MV-4-11 (cell line): Measurements from ENCODE around the gene USP14.
"Not testable (repeated sequence)": the region's sequence is repeated elsewhere in the genome, so short reads cannot be mapped to it uniquely, and the experiment has no call there.

Experiments
- DNase-seq: peaks from one replicate; lab custom pipeline; 2025; lab: John Stamatoyannopoulos, UW

Gene USP14

DNA sequence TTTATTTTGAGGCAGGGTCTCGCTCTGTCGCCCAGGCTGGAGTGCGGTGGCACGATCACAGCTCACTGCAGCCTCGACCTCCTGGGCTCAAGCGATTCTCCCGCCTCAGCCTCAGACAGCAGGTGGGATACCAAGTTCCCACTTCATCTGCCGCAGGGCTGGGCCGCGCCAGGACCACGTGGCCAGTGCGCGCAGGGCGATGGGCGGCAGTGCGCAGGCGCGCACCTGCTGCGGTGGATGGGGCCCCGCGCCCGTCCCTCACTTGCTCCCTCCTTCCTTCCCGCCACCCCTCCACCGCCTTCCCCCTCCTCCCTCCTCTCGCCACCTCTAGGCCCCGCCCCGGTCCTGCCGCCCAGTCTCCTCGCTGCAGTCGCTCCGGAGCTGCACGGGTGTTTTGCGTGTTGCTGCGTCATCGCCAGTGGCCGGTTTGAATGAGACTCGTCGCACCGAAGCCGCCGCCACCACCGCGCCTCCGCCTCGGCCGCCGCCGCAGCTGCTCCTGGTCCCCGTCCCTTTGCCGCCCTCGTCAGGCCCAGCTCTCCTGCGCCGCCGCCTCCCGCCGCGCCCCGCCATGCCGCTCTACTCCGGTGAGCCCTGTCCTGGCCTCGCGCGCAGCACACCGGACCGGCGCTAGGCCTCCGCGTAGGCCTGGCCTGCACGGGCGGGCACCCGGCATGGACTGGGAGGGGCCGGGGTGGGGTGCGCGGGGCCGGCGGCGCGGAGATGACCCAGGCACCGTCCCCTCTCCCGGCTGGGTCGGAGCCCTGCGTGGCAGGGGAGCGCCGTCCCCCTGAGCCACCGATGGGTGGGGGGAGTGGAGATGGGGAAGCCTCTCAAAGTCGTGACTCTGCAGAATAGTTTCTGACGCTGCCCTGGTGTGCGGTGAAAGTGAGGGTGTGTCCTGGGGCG lies at the start of gene USP14:
USP14 (plus strand) TSS at position 430 of the 909 bp plus-strand sequence; CDS start at position 572, 142 bp downstream.
- DNase-seq = peak; percentile 92

DNA sequence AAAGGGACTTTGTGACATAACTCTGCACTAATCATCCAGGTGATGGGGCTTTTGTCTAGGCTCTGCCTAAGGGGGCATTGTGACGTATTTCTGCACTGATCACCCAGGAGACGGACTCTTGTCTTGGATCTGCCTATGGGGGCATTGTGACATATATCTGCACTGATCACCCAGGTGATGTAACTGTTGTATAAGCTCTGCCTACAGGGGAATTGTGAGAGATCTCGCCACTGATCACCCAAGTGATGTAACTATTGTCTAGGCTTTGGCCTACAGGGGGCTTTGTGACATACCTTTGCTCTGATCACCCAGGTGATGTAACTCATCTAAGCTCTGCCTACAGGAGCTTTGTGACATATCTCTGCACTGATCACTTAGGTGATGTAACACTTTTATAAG lies 49.7 kb upstream of the USP14 start:
- DNase-seq = not testable (repeated sequence)

DNA sequence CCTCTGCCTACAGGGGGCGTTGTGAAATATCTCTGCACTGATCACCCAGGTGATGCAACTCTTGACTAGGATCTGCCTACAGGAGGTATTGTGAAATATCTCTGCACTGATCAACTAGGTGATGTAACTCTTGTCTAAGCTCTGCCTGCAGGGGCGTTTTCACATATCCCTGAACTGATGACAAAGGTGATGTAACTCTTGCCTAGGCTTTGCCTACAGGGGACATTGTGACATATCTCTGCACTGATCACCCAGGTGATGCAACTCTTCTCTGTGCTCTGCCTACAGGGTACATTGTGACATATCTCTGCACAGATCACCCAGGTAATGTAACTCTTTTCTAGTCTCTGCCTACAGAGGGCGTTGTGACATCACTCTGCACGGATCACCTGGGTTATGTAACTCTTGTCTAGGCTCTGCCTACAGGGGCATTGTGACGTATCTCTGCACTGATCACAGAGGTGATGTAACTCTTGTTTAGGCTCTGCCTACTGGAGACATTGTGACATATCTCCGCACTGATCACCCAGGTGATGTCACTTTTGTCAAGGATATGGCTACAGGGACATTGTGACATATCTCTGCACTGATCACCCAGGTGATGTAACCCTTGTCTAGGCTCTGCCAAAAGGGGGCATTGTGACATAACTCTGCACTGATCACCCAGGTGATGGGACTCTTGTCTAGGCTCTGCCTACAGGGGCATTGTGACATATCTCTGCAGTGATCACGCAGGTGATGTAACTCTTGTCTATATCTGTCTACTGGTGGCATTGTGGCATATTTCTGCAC lies 49.0 kb upstream of the USP14 start:
- not testable (repeated sequence) for DNase-seq

GRCh38 chr18:109922-110261 lies 48.5 kb upstream of the USP14 start:
- DNase-seq = not testable (repeated sequence)

GRCh38 chr18:110351-111201 lies 47.8 kb upstream of the USP14 start:
- not testable (repeated sequence) for DNase-seq

- DNase-seq = no peak
Observed at GRCh38 chr18:111306-112014, 46.9 kb upstream of the USP14 start.

DNA sequence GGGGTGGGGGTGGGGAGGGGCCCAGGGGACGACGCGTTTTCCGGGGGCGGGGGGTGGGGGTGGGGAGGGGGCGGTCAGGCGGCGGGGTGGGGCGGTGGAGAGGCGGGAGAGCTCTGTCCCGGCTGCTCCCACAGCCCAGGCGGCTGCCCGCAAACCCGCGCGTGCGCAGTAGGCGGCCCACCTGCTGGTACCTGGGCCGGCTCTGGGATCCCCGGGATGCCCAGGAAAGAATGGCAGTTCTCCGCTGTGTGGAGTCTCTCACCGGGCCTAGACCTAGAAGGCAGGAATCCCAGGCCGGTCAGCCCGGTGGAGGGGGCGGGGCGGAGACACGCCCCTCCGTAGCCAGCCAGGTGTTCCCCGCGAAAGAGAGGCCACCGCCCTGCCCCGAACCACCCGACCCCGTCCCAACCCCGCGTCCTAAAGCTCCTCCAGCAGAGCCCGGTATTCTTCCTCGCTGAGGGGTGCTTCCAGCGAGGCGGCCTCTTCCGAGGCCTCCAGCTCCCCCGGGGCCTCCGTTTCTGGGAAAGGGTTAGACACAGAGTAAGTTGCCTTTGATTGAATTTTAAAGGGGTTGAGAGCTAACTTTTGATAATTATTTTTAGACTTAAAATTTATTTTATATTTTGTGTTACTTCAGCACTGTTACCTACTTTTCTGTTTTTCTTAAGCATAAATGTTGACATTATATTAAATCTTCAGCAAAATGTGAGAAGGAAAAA lies 46.2 kb upstream of the USP14 start:
- DNase-seq = not testable (repeated sequence)

GRCh38 chr18:120539-121260 lies 37.7 kb upstream of the USP14 start:
- DNase-seq = not testable (repeated sequence)

DNA sequence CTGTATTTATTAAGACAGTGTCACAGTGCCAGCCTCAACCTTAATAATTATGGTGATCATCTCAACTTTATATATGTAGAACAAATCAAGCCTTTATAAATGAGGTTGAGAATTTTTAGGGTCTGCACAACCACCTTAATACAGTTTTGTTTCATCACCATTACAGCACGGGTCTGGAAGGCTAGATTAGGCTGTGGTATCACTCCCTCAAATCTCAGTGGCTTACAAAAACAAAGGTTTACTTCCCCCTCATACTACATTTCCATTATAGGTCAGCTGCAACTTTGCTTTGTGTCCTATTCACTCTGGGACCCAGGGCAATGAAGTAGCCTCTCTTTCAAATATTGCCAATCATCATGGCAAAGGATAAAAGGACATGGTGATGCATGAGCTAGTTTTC lies 23.3 kb upstream of the USP14 start:
- DNase-seq = no peak

DNA sequence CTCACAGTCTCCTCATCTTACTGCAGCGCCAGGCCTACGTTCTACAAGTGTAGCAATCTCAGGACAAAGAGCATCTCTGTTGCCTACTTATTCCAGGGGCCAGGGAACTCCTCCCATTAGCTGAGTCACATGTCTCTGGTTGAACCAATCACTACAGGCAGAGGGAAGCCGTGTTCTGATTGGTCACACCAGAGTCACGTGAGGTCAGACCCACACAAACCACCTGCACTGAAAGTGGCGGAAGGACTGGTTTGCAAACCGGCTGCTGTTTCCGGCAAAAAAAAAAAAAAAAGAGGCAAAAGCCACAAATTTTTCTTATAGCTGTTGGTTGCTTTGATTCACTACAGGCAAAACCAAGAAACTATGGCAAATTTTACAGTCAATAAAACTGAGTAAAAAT lies 21.9 kb upstream of the USP14 start:
- DNase-seq = peak; percentile 7

GRCh38 chr18:137327-137726 lies 21.0 kb upstream of the USP14 start:
- DNase-seq = no peak

DNA sequence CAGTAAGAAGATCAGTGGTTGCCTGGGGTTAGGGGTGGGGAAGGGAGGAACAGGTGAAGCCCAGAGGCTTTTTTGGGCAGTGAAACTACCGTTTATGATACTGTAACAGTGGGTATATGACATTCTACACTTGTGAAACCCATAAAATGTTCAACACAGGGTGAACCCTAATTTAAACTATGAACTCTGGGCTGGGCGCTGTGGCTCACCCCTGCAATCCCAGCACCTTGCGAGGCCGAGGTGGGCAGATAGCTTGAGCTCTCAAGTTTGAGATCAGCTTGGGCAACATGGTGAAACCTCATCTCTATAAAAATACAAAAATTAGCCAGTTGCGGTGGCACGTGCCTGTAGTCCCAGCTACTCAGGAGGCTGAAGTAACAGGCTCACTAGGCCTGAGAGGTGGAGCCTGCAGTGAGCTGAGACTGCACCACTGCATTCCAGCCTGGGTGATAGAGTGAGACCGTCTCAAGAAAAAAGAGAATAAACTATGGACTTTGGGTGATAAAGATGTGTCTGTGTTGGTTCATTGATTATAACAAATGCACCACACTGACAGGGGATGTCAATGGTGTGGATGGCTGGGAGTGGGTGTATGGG lies 17.6 kb upstream of the USP14 start:
- DNase-seq = no peak

DNA sequence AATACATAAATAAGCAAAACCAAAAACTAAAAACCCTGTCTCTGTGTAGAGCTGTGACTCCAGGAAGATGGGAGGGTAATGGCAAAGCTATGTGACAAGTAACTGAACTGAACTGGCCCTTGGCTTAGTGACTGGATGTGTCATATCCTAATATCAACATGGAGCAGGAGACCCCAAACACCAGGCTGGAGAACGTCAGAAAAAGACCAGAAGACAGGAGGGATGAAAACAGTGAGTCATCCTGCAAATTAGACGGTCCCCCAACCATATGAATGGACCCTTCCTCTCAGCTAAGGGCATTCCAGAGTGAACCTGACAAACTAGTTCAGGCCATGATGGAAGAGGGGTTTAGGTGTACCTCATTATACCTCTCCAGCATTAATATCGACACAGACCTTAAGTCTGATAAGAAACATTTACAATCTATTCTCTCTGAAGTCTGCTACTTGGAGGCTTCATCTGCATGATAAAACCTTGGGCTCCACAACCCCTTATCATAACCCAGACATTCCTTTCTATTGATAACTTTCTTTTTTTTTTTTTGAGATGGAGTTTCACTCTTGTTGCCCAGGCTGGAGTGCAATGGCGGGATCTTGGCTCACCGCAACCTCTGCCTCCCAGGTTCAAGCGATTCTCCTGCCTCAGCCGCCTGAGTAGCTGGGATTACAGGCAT lies 15.6 kb upstream of the USP14 start:
- not testable (repeated sequence) for DNase-seq

- DNase-seq = no peak
Observed at GRCh38 chr18:148841-149240, 9.5 kb upstream of the USP14 start.

- DNase-seq = no peak
Observed at GRCh38 chr18:154151-154550, 4.2 kb upstream of the USP14 start.

GRCh38 chr18:155688-156087 lies 2.7 kb upstream of the USP14 start:
- no peak for DNase-seq

DNA sequence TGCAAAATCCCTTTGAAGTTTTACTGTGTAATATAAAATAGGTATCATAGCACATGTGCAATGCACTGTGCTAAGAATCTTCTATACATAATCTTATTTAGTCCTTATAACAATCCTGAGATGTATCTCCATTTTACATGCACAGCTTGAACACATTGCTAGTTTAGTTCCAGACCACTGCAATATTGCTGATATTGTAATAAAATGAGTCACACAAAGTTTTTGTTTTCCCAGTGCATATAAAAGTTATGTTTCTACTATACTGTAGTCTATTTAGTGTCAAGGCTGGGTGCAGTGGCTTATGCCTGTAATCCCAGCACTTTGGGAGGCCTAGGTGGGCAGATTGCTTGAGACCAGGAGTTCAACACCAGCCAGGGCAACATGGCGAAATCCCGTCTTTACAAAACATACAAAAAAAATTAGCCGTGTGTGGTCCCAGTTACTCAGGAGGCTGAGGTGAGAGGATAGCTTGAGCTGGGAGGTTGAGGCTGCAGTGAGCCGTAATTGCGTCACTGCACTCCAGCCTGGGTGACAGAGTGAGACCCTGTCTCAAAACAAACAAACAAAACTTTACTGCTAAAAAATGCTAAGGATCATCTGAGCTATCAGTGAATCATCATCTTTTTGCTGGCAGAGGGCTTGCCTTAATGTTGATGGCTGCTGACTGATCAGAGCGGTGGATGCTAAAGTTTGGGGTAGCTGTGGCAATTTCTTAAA lies 1.7 kb upstream of the USP14 start:
- no peak for DNase-seq

DNA sequence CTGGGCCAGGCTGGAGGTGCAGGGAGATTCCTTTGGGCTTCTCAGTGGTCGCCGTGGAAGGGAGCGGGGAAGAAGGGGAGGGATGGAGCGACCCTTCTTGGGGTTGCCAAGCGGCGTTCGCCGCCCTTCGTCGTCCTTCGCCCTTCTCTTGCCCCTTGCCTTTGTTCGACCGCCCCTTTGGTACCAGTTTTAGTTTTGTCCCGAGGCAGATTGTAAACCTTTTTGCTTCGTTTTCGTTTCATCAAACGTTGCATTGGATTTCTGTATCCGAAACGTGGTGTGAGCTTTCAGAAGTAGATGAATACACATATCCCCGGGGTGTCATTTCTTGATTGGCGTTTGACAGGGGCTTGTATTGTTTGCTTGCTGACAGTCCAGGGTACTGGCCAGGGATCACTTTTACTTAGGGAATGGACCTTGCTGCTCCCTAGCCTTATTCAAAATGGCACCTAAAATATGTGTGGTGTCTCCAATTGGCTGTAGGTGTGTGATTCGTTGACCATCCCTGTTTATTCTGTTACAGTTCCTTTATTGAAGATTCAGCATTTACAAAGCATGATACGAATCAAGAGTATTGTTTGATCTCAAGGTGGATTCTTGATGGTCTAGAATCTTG lies 788 bp downstream of the USP14 start:
- peak; percentile 15 for DNase-seq
